Measurements from ENCODE around the gene TREX2. TPM values are rescaled to one million over a fixed set of nuclear protein-coding genes. Genes with fewer than 3 reads are reported as not detected.
A peak's percentile ranks its signal among the peaks of the same experiment; 100 is the strongest.

TREX2 gene
- total RNA-seq, 1 experiment from 2014 or later: 0.30 TPM

GRCh38 chrX:153440556-153441135, 5.2 kb downstream of the TREX2 start:
- Histone ChIP-seq H3K9me3 (ENCODE audit: low read length) (no peaks in the 10 kb centered on the region), H3K9me2 (replicated peaks; ENCODE audit: insufficient read depth, low read length) (no peaks in the 10 kb centered on the region), H3K9ac (ENCODE audit: low read length) (no peak overlapping the region), H4K20me1 (ENCODE audit: insufficient read depth, low read depth, low read length) (no peaks in the 10 kb centered on the region), H3K4me1 (ENCODE audit: low read length) (no peaks in the 10 kb centered on the region), H3K4me3 (ENCODE audit: low read length) (no peak overlapping the region), H3K79me2 (ENCODE audit: low read length) (no peaks in the 10 kb centered on the region), H3K4me2 (ENCODE audit: low read depth, low read length, poor library complexity, severe bottlenecking) (no peak overlapping the region), H2AFZ (ENCODE audit: low read length) (no peak overlapping the region), H3K27ac (ENCODE audit: low read length) (no peak overlapping the region), H3K36me3 (ENCODE audit: insufficient read depth, low read length) (no peaks in the 10 kb centered on the region), H3K27me3 (ENCODE audit: low read length) (0 out of 2 replicates have a peak, but pooled peaks cover 3% of the 10 kb centered on the region)
- no peak for DNase-seq

DNA sequence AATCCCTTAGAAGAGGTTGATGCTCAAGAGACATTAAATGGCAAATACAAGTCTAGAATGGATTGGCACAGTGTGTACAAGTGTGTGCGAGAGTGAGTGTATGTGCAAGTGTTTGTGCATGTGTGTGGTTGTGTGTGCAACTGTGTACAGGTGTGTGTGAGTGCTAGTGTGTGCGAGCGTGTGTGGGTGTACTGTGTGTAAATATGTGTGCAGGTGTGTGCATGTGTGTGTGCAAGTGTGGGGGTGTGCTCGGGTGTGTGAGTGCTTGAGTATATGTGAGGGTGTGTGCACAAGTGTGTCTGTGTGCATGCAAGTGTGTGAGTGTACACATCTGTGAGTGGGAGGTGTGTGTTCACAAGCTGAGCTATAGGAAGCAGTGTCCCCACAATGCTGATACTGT, 5.9 kb downstream of the TREX2 start:
- 0 out of 2 replicates have a peak, but pooled peaks cover 3% of the 10 kb centered on the region for H3K27me3 ChIP-seq (ENCODE audit: low read length)
- no peak for DNase-seq

DNA sequence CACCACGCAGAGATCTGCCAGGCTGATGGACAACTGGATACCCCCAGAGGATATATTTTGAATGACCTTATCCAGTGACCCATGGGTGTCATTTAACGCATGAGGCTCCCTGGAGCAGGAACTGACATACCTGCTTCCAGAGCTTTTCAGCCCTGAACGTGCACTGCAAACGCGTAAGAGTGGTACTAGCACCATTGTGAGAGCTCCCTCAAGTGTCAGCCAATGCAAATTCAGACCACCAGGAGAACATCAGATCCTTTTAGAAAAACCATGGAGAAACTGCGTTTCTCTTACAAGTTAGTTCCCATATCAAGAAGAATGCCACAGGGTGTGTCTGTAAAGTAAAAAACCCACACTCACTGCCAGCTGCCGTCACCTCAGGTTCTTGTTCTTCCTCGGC, 7.3 kb downstream of the TREX2 start:
- Histone ChIP-seq H3K9me3 (ENCODE audit: low read length) (no peaks in the 10 kb centered on the region), H4K20me1 (ENCODE audit: insufficient read depth, low read depth, low read length) (no peaks in the 10 kb centered on the region), H3K27ac (ENCODE audit: low read length) (no peak overlapping the region), H3K79me2 (ENCODE audit: low read length) (no peaks in the 10 kb centered on the region), H3K9me2 (replicated peaks; ENCODE audit: insufficient read depth, low read length) (no peaks in the 10 kb centered on the region), H3K27me3 (ENCODE audit: low read length) (0 out of 2 replicates have a peak, but pooled peaks cover 3% of the 10 kb centered on the region), H3K36me3 (ENCODE audit: insufficient read depth, low read length) (no peaks in the 10 kb centered on the region), H3K9ac (ENCODE audit: low read length) (no peak overlapping the region), H3K4me3 (ENCODE audit: low read length) (no peak overlapping the region), H2AFZ (ENCODE audit: low read length) (no peak overlapping the region), H3K4me1 (ENCODE audit: low read length) (no peaks in the 10 kb centered on the region), H3K4me2 (ENCODE audit: low read depth, low read length, poor library complexity, severe bottlenecking) (no peak overlapping the region)
- peak; percentile 60 for DNase-seq

More for the DNA sequence above, 5.9 kb downstream of the TREX2 start:
- Histone ChIP-seq H3K4me3 (ENCODE audit: low read length) (no peak overlapping the region), H3K4me1 (ENCODE audit: low read length) (no peaks in the 10 kb centered on the region), H4K20me1 (ENCODE audit: insufficient read depth, low read depth, low read length) (no peaks in the 10 kb centered on the region), H3K27ac (ENCODE audit: low read length) (no peak overlapping the region), H3K36me3 (ENCODE audit: insufficient read depth, low read length) (no peaks in the 10 kb centered on the region), H3K79me2 (ENCODE audit: low read length) (no peaks in the 10 kb centered on the region), H2AFZ (ENCODE audit: low read length) (no peak overlapping the region), H3K9me2 (replicated peaks; ENCODE audit: insufficient read depth, low read length) (no peaks in the 10 kb centered on the region), H3K9me3 (ENCODE audit: low read length) (no peaks in the 10 kb centered on the region), H3K9ac (ENCODE audit: low read length) (no peak overlapping the region), H3K4me2 (ENCODE audit: low read depth, low read length, poor library complexity, severe bottlenecking) (no peak overlapping the region)

GRCh38 chrX:153435845-153436244, 10.0 kb downstream of the TREX2 start:
- H3K79me2 ChIP-seq (ENCODE audit: low read length): no peaks in the 10 kb centered on the region
- H3K4me3 ChIP-seq (ENCODE audit: low read length): no peak overlapping the region
- DNase-seq: no peak
- no peaks in the 10 kb centered on the region for H3K36me3 ChIP-seq (ENCODE audit: insufficient read depth, low read length)
- no peaks in the 10 kb centered on the region for H3K9me2 ChIP-seq (replicated peaks; ENCODE audit: insufficient read depth, low read length)
- H3K4me1 ChIP-seq (ENCODE audit: low read length): no peaks in the 10 kb centered on the region
- H2AFZ ChIP-seq (ENCODE audit: low read length): no peak overlapping the region
- no peak overlapping the region for H3K4me2 ChIP-seq (ENCODE audit: low read depth, low read length, poor library complexity, severe bottlenecking)
- H3K9me3 ChIP-seq (ENCODE audit: low read length): no peaks in the 10 kb centered on the region
- H4K20me1 ChIP-seq (ENCODE audit: insufficient read depth, low read depth, low read length): no peaks in the 10 kb centered on the region
- no peak overlapping the region for H3K27ac ChIP-seq (ENCODE audit: low read length)
- no peak overlapping the region for H3K9ac ChIP-seq (ENCODE audit: low read length)
- H3K27me3 ChIP-seq (ENCODE audit: low read length): 0 out of 2 replicates have a peak, but pooled peaks cover 3% of the 10 kb centered on the region

DNA sequence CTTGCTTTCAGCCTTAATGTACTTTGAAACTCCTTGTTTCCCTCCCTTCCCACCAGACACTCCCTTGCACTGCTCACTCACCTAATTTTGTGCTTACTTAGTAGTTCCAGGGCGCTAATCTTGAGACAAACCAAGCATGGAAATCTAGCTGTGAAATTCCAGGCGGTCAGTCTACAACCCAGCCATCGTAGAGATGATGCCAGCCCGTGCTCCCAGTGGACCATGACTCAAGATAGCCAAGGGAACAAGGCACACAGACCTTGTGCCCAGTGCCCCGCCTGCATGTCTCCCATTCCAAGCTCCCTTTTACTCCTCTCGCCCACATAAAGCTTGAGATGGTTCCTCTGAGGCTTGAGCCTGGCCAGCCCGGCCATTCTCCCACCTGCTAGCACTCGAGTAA, 11.1 kb downstream of the TREX2 start:
- 0 out of 2 replicates have a peak, but pooled peaks cover 1% of the 10 kb centered on the region for H3K27me3 ChIP-seq (ENCODE audit: low read length)
- no peaks in the 10 kb centered on the region for H3K9me2 ChIP-seq (replicated peaks; ENCODE audit: insufficient read depth, low read length)
- no peak overlapping the region for H2AFZ ChIP-seq (ENCODE audit: low read length)
- H4K20me1 ChIP-seq (ENCODE audit: insufficient read depth, low read depth, low read length): no peaks in the 10 kb centered on the region
- H3K4me1 ChIP-seq (ENCODE audit: low read length): no peaks in the 10 kb centered on the region
- DNase-seq: no peak
- H3K36me3 ChIP-seq (ENCODE audit: insufficient read depth, low read length): no peaks in the 10 kb centered on the region
- H3K9ac ChIP-seq (ENCODE audit: low read length): no peak overlapping the region
- no peaks in the 10 kb centered on the region for H3K79me2 ChIP-seq (ENCODE audit: low read length)
- H3K9me3 ChIP-seq (ENCODE audit: low read length): no peaks in the 10 kb centered on the region
- H3K27ac ChIP-seq (ENCODE audit: low read length): no peak overlapping the region
- no peak overlapping the region for H3K4me3 ChIP-seq (ENCODE audit: low read length)
- no peak overlapping the region for H3K4me2 ChIP-seq (ENCODE audit: low read depth, low read length, poor library complexity, severe bottlenecking)

DNA sequence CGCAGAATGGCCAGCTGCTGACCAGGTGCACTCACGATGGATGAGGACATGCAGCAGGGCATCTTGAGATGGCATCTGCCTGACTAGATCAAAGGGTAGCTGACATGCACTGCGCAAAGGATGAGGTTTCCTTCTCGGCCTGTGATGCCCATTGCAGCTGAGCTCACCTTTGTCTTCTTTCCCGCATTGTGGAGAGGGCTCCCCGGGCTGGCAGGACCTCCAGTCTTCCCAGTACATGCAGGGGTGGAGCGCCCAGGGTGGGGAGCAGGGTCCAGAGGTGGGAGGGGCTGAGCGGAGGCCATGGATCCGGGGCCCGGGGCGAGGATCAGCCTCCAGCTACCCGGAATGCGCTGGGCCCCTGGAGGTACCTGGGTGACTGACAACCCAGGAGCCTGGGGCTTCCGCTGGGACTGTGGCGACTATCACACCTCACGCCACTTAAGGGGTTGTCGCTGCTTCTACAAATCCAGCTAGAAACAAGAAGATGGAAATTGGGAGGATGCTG, 12.0 kb downstream of the TREX2 start:
- no peaks in the 10 kb centered on the region for H3K27me3 ChIP-seq (ENCODE audit: low read length)
- no peaks in the 10 kb centered on the region for H4K20me1 ChIP-seq (ENCODE audit: insufficient read depth, low read depth, low read length)
- H2AFZ ChIP-seq (ENCODE audit: low read length): no peak overlapping the region
- H3K4me3 ChIP-seq (ENCODE audit: low read length): no peak overlapping the region
- no peak overlapping the region for H3K9ac ChIP-seq (ENCODE audit: low read length)
- H3K4me2 ChIP-seq (ENCODE audit: low read depth, low read length, poor library complexity, severe bottlenecking): no peak overlapping the region
- H3K9me2 ChIP-seq (replicated peaks; ENCODE audit: insufficient read depth, low read length): no peaks in the 10 kb centered on the region
- H3K27ac ChIP-seq (ENCODE audit: low read length): no peak overlapping the region
- no peaks in the 10 kb centered on the region for H3K9me3 ChIP-seq (ENCODE audit: low read length)
- H3K36me3 ChIP-seq (ENCODE audit: insufficient read depth, low read length): no peaks in the 10 kb centered on the region
- no peak for DNase-seq
- no peaks in the 10 kb centered on the region for H3K79me2 ChIP-seq (ENCODE audit: low read length)
- no peaks in the 10 kb centered on the region for H3K4me1 ChIP-seq (ENCODE audit: low read length)

DNA sequence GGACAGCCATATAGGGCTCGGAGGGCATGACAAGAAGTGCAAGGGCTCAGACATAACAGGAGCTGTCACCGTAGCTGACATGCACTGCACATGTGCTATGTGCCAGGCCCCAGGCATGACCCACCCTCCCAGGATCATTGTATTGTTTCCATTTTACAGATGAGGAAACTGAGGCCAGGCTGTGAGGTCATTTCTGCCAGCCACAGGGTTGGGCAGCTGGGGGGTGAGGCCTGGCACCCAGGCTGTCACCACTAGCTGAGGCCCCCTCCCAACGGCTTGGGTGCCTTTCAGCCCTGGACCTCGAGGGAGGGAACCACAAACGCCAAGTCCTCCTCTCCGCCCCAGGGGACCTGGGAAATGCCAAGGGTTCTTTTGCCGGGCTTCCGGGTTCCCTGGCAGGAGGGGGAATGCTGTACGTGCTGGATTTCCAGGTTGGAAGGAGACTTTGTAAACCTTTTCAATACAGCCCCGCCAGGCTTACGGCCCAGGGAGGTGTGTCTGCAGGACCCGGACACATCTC, 12.6 kb downstream of the TREX2 start:
- DNase-seq: no peak
- H3K79me2 ChIP-seq (ENCODE audit: low read length): no peaks in the 10 kb centered on the region
- H3K36me3 ChIP-seq (ENCODE audit: insufficient read depth, low read length): no peaks in the 10 kb centered on the region
- no peaks in the 10 kb centered on the region for H3K9me3 ChIP-seq (ENCODE audit: low read length)
- no peak overlapping the region for H2AFZ ChIP-seq (ENCODE audit: low read length)
- no peaks in the 10 kb centered on the region for H4K20me1 ChIP-seq (ENCODE audit: insufficient read depth, low read depth, low read length)
- no peak overlapping the region for H3K9ac ChIP-seq (ENCODE audit: low read length)
- H3K9me2 ChIP-seq (replicated peaks; ENCODE audit: insufficient read depth, low read length): no peaks in the 10 kb centered on the region
- H3K4me2 ChIP-seq (ENCODE audit: low read depth, low read length, poor library complexity, severe bottlenecking): no peak overlapping the region
- H3K4me1 ChIP-seq (ENCODE audit: low read length): no peaks in the 10 kb centered on the region
- H3K27ac ChIP-seq (ENCODE audit: low read length): no peak overlapping the region
- H3K27me3 ChIP-seq (ENCODE audit: low read length): no peaks in the 10 kb centered on the region
- H3K4me3 ChIP-seq (ENCODE audit: low read length): no peak overlapping the region

GRCh38 chrX:153430796-153431195, 15.1 kb downstream of the TREX2 start:
- Histone ChIP-seq H3K36me3 (ENCODE audit: insufficient read depth, low read length) (no peaks in the 10 kb centered on the region), H3K27ac (ENCODE audit: low read length) (no peak overlapping the region), H3K27me3 (ENCODE audit: low read length) (no peaks in the 10 kb centered on the region), H3K9me3 (ENCODE audit: low read length) (no peaks in the 10 kb centered on the region), H3K9me2 (replicated peaks; ENCODE audit: insufficient read depth, low read length) (no peaks in the 10 kb centered on the region), H3K9ac (ENCODE audit: low read length) (no peak overlapping the region), H3K4me3 (ENCODE audit: low read length) (no peak overlapping the region), H4K20me1 (ENCODE audit: insufficient read depth, low read depth, low read length) (no peaks in the 10 kb centered on the region), H3K4me2 (ENCODE audit: low read depth, low read length, poor library complexity, severe bottlenecking) (no peak overlapping the region), H2AFZ (ENCODE audit: low read length) (no peak overlapping the region), H3K79me2 (ENCODE audit: low read length) (no peaks in the 10 kb centered on the region), H3K4me1 (ENCODE audit: low read length) (no peaks in the 10 kb centered on the region)
- no peak for DNase-seq
